Hematopoietic multipotent progenitor cell treated with erythropoietin and hydrocortisone succinate and interleukin-3 and kit ligand, for 8 days (in vitro differentiated cells): Measurements from ENCODE around the gene LAMC3.
A peak's percentile ranks its signal among the peaks of the same experiment; 100 is the strongest.
"Not testable (repeated sequence)": the region's sequence is repeated elsewhere in the genome, so short reads cannot be mapped to it uniquely, and the experiment has no call there.

Experiments used
- DNase-seq: peaks from one replicate; pipeline ENCODE4 v3.0.0-alpha.2; 2015

The LAMC3 gene

DNA sequence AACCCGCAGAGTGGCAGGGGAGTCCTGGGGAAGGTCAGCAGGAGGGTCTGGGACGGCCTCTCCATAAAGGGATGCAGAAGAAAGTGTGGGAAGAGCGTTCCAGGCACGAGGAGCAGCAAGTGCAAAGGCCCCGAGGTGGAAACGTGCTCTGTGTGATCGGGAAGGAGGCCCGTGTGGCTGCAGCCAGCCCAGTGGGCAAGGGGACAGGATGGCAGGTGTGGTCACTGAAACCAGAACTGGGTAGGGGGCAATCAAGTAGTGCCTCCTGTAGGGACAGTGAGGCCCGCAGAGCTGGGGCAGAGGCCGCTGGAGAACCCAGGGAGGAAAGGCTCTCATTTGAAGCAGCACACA, 16.3 kb upstream of the LAMC3 start:
- no peak for DNase-seq

DNA sequence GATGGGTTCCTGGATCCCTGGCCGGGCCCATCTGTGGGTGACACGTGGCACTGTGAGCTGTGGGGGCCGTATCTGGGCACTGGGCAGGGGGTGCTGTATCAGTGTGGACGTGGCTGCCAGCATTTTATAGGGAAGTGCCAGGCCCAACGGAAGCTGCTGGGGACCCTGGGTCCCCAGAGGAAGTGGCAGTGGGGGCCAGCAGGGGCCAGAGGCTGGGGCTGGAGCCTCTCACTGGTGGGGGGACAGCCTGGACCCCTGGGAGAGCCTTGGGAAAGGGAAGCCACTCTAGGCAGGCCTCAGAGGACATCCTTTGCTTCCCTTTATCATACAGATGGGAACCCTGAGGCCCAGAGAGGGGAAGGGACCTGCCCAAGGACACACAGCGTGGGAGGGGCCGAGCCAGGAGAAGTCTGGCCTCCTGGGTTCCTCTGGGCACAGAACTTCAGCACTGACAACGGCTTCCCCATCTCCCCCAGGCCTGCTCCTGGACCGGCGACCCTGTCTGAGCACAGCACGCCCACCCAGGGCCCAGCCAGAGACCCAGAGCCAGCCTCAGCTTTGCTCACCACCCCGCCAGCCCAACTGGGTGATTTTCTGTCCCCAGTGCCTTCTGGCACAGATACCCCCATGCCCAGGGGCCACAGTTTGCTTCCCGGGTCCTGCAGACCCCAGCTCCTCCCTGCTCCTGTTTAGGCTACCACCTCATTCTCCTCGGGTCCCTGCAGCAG, 15.5 kb upstream of the LAMC3 start:
- no peak for DNase-seq

DNA sequence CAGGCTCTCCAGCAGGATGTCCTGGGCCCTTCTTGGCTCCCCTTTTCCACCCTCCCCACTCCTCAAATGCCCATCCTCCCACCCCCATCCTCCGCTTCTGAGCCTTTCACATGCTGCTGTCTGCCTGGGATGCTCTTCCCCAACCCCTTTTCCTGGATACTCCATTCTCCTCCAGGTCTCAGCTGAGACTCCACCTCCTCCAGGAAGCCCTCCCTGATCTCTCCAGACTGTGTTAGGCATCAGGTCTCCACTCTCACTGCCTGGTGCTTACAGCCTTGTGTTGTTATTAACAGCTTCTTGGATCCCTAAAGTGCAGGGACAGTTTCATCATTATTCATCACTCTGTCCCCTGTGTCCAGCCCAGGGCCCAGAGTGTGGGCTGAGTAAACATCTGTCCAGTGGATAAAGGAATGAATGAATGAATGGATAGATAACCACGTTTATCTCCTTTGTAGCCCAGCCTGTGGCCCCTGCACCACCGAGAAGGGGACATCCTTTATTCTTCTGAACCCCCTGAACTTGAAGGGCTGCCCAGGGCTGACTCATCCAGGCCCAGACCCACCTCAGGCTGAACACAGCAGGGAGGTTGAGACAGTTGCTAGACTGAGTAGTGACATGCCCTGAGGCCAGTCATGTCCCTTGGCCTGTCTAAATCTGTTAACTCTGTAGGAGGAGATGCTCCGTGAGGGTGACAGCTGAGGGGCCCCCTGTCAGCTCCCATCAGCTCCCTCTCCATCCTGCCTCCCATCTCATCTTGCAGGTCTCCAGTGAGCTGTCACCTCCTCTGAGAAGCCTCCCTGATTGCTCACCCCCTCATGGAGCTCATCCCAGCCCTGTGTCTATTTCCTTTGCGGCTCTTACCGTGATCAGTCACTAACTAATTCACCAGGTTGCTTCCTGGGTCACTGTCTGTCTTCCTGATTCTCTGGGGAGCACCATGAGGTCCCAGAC, 14.6 kb upstream of the LAMC3 start:
- DNase-seq, result no peak

DNA sequence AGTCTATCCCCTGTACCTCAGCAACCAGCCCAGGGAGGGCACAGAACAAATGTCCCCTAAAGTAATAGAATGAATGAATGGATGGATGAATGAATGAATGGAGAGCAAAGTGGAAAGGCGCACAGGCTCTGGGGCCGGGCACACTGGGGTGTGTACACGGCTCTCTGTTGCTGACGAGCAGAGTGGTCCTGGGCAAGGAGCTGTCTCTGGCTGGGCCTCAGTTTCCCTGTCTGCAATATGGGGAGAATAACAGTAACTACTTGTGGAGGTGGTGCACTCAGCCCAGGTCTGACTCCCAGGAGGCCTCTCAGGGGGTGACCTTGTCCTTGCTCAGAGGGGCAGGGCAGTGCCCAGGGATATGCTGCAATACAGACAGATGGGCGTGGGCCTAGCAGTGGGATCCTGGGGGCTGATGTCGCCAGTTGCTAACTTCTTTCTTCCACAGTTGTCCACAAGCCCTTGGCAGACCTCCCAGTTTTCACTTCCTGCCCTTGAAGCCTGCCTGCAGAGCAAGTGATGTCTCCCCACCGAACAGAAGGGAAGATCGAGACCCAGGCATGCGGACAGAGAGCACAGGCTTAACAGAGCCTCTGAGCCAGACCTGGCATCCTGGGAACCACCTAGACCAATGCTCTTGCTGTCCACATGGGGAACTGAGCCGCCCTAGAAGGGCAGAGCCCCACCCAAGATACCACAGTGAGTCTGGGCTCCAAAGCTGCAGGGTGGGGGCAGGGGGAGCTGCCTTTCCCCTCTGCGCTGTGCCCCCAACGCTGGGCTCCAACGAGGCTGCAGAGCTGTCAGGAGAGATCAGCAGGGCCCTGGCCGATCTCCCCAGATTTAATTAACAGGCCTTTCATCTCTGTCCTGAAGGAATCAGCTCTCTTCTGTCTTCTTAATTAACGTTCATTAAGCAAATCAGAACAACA, 13.6 kb upstream of the LAMC3 start:
- DNase-seq, result peak; percentile 54

DNA sequence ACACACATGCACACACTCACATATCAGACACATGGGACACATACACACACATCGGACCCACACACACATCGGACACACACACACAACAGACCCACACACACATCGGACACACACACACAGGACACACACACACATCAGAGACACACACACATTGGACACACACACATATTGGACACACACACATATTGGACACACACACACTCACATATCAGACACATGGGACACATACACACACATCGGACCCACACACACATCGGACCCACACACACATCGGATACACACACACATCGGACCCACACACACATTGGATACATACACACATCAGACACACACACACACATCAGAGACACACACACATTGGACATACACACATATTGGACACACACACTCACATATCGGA, 12.8 kb upstream of the LAMC3 start:
- DNase-seq, result no peak

DNA sequence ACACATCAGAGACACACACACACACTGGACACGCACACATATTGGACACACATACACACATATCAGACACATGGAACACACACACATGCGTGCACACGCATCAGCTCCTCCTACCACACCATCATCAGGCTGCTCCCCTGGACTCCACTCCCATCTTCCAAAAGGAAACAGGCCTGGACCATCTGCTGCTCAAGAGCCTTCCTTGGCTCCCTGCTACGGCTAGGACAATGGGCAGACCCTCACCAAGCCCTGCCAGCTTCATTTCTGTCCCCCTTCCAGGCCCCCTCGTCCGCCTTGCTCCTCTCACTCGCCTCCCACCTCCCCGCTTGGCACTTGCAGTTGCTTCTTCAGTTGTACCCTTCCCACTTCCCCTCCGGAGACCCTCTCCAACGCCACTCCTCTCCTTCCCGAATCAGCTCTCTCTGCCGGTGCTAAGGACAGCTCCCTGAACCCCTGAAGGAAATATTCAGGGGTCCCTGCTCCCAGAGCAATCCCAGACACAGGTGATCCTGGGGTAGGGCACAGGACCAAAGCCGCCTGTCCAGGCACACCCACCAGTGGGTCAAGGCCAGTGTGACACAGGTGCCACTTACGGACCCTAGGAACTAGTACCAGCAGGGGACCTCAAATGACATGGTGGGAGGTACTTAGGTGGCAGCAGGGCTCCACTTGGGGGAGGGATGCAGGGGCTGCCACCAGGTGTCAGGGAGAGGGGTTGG, 12.1 kb upstream of the LAMC3 start:
- no peak for DNase-seq

DNA sequence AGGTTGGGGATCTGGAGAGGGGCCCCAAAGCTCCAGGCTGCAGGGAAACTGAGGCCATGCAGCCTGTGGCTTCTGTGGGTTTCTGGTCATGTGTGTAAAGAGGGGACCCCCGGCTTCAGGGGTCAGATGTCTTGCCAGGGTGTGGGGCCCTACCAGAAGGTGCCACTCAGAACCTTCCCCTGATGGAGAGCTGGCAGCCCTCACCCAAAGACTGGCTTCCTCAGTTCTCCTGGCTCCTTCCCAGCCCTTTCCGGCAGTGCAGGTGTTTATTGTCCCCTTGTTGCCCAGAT, 11.6 kb upstream of the LAMC3 start:
- no peak for DNase-seq

DNA sequence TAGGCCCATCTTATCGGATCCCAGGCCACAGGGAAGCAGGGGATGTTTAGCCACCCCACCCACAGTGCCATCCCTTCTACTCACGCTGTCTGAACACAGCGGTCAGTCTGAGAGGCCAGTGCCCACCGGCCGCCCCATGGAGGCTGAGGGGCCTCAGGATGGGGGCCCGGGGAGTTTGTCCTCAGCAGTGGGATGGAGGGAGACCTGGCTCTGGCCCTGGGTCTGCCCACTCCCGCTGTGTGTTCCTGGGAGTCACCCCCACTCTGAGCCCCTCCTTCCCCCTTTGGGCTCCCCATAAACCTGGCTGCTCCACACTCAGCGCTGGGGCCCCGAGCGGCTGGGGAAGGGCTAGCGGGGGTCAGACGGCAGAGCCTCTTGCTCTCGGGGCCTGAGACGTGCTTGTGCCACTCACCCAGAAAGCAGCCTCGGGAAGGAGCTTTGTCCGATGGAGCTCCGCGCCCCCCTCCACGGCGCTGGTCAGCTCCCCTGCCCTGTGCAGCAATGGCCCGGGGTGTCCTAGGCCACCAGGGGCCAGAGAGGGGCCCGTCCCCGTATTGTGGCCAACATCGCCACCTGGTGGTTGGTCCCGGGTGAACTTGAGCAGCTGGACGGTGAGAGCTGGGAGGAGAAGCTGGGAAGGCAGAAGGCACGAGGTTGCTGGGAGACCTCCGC, 10.9 kb upstream of the LAMC3 start:
- DNase-seq, result peak; percentile 58

DNA sequence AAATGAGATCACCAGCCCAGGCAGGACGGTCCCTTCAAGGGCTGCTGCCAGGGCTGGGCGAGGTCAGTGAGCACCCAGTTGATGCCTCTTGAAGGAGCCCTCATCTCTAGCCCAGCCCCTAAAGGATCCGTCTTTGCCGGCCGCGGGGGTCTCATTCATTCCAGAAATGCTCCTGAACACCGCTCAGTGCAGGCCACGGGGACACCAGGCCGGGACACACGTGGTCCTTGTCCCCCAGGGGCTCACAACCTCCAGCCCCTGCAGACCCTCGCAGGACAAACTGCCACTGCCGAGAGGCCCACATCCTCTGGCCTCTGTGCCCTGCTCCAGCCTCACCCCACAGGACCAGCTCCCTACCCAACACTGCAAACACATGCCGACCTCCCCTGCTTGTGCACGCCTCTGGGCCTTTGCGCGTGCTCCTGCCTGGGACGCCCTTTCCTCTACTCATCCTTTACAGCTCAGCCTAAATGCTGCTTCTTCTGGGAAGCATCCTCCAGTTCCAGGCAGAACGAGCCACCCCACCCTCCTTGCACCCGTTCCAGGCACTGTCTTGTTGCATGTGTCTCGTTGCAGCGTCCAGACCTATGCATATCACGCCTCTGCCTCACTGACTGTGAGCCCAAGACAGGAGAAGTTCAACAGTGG, 10.3 kb upstream of the LAMC3 start:
- DNase-seq, result no peak

DNA sequence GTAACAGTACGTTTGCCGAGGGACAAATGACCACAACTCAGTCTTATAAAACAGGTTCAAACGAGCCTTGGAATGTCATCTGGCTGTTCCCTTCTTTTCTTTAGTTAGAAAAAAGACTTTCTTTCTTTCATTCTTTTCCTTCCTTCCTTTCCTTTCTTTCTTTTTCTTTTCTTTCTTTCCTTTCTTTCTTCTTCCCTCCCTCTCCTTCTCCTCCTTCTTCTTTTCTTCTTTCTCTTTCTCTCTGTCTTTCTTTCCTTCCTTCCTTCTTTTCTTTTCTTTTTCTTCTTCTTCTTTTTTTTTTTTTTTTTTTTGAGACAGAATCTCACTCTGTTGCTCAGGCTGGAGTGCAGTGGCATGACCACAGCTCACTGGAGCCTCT, 9.7 kb upstream of the LAMC3 start:
- DNase-seq, result no peak

DNA sequence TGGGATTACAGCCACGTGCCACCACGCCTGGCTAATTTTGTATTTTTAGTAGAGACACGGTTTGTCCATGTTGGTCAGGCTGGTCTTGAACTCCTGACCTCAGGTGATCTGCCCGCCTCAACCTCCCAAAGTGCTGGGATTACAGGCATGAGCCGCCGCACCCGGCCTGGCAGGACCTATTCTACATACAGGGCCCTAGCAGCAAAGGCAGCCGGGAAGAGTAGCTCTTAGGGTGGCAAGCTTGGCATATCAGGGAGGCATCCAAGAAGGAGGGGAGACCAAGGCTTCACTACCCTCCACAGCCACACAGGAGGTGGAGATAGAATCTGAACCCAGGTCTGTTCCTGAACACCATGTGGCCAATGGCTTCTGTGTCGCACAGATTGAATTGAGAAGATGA, 8.4 kb upstream of the LAMC3 start:
- DNase-seq, result not testable (repeated sequence)

DNA sequence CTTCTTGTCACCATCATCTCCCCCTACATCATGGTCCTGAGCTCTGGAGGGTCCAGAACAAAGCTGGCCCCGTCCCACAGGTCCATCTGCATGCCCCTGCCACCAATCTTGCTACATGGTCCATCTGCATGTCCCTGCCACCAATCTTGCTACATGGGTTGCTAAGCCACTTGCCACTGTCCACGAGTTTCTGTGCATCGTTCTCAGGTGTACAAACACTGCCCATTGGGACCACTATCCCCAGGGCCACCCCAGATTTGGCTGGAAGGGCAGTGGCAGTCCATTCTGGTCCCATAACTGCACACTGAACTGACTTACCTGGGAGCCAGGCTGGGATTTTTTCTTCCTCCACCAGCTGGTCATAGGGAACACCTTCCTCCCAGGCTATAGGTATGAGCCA, 8.0 kb upstream of the LAMC3 start:
- no peak for DNase-seq

DNA sequence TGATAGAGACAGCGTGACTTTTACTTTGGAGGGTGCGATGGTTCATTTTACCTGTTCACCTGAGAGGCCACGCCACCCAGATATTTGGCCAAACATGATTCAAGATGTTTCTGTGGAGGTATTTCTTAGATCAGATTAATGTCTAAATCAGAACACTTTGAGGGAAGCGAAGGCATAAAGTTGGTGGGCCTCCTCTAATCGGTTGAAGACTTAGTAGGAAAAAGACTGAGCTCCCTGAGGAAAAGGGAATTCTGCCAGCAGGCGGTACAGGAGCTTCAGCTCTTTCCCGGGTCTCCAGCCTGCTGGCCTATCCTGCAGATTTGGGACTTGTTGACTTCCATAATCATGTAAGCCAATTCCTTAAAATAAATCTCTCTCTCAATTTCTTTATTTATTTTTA, 7.0 kb upstream of the LAMC3 start:
- DNase-seq, result no peak

DNA sequence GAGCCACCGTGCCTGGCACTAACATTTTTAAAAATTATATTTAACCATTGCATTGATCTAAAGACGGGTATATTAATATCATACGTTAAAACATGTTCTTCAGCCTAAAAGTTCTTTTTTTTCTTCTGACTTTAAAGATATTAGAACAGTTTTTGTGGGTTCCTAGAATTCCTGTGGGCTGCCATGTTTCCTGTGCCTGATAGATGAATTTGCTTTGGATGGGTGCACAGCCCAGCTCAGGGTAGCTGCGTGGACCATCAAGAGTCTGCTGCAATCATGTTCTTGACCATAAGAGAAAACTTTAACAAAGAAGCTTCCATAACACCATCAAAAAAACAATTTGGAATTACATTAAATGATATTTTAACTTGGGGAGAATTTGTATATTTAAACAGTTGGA, 2.4 kb upstream of the LAMC3 start:
- DNase-seq, result no peak

DNA sequence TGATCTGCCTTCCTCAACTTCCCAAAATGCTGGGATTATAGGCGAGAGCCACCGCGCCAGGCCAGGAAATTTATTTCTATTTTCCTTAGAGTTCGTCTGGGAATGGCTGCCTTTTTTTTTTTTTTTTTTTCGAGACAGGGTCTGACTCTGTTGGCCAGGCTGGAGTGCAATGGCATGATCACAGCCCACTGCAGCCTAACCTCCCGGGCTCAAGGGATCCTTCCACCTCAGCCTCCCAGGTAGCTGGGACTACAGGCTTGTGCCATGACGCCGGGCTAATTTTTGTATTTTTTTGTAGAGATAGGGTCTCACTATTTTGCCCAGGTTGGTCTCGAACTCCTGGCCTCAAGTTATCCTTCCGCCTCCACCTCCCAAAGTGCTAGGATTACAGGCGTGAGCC, 888 bp upstream of the LAMC3 start:
- no peak for DNase-seq

DNA sequence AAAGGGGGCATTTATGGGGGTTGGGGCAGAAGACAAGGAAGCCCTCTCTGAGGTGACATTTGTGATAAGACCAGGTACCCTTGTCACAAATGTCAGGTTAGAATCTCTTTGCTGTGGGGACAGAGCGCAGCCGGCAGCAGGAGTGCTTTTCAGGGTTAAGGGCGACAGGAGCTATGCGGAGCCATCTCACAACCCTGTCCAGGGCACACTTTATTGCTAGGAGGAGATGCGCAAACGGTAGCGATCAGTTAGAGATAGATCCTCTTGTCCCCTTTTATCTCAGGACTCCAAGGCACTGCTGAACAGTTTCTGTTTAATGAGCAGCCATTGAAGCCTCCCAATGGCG, 438 bp upstream of the LAMC3 start:
- DNase-seq, result no peak

DNA sequence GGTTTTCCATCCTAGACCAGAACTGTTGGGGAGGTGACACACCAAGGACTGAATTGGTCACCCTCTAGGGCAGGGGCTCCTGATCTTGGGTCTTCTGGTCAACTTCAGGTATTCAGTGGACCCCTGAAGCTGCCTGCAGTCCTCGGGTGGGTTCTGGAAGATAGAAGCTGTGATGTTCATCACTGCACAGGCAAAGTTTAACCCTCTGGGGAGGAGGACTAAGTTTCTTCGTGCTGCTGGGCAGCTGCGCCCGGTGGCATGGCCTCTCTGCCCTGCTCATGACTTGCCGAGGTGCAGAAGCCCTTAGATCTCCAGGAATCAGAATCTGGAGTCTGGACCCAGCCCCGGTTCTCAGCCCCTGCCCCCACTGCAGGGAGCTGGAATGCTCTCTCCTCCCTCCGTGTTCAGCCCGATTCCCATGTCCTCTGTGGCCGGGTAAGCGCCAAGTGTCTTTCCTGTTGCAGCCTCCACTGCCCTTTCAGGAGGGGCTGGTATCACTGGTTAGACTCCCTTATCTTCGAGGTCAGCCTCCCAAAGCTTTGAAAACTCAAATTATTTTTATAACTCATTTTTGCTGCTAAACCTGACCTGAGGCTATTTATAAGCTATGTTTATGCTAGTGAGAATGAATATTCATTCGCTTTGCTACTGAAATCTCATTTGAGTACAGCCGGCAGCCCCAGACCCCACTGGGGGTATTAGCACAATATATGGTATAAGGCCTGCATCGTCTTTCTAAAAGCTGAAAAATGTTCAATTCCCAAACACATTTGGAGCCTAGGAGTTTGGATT, 1.7 kb downstream of the LAMC3 start:
- DNase-seq, result no peak

DNA sequence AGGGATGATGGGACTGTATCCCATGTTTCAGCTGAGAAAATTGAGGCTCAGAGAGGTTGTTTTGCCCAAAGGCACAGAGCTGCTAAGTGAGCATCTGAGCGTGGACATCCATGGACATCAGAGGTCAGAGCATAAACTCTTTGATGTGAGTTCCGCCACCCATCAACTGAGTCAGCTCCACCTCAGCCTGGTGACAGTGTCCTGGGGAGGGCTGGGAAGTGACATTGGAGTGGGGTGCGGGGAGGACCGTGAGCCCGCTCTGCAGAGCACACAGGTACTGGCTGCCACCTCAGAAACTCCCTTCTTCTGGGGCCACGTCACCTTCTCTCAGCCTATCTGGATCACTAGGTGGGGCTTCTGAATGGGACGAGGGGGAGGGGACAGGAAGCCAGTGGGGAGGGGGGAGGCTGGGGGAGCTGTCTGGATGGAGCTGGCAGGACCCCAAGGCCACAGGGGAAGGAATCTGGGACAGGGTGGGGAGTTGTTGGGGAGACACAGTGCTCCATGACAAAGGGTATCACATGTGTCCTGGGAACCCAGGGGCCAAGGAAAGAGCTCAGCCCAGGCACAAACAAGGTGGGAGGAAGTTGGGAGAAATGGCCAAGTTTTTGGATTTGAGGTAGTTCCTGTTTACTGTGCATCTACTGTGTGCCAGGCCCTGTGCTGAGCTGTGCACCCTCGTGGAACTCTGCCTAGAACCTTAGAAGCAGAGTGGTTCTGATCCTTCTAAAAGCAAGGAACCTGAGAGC, 2.5 kb downstream of the LAMC3 start:
- DNase-seq, result no peak

DNA sequence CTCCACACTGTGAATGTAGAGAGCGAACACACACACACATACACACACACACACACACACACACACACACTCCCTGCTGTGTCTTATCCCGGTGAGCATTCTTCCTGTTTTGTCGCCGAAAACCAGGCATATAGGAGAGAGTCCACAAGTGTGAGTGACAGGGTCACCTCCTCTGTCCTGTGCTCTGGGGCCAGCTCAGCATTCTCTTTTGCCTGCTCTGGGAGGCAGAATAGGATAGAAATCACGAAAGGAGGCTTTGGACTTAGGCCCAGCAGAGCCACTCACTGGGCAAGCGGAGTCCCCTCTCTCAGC, 3.0 kb downstream of the LAMC3 start:
- no peak for DNase-seq

DNA sequence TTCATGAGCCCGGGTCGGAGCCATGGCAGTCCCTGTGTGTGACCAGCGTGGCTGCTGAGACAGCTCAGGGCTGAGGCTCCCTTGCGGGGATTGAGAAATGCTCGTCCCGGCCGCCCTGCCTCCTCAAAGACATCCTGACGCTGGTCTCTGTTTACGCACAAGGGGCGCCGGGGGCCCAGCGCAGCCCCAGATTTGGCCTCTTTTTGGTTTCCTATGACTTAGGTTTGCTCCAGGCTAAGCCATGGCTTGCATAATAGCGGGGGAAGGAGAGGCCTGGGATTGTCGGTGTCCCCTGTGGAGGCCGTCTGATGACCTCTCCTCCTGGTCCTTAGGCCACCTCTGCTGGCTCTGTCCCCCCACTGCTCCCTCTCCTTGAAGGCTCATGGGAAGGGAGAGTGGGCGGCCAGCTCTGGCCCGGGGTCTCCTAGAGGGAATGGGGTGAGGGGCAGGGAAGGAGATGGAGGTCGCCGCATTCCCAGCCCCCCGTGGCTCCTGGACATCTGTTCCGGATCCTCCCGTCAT, 3.5 kb downstream of the LAMC3 start:
- no peak for DNase-seq
